Vagina (tissue), 2 donors: ENCODE data around the gene LOC128125822.

Experiments
- CTCF ChIP-seq, 3 experiments: fragments of 450-650 bp in 2 of 3; fragments of 200-600 bp in 1 of 3; sonication (generic) in 1 of 3; IDR thresholded peaks; one replicate each; pipeline ENCODE4 v1.5.1; 2017 to 2019; ENCODE audit warnings: antibody characterized with exemption in 3 of 3, mild to moderate bottlenecking in 2 of 3, moderate library complexity in 2 of 3
- POLR2A ChIP-seq, 2 donors: fragments of 450-650 bp; IDR thresholded peaks; one replicate each; pipeline ENCODE4 v1.6.1; 2017; ENCODE audit warnings: antibody characterized with exemption in 2 of 2, mild to moderate bottlenecking in 2 of 2, moderate library complexity in 2 of 2
- POLR2AphosphoS5 ChIP-seq, 2 donors: sonication (generic); formaldehyde crosslinking; IDR thresholded peaks; one replicate each; pipeline ENCODE4 v1.9.0; 2017; ENCODE audit warnings: antibody characterized with exemption in 2 of 2, mild to moderate bottlenecking in 2 of 2, low read depth in 1 of 2; ENCODE audit not compliant: insufficient read depth in 1 of 2

GRCh38 chr6:63610944-63611343, 38.7 kb downstream of the LOC128125822 start:
- TF ChIP-seq CTCF (IDR thresholded peaks at IDR 0.05) (no peak), POLR2AphosphoS5 (IDR thresholded peaks at IDR 0.05; ENCODE audit: insufficient read depth in 1 of 2, low read depth in 1 of 2) (no peak), POLR2A (IDR thresholded peaks at IDR 0.05) (no peak)
